RPMI7951 (cell line): ENCODE data around the gene SAC3D1. TPM values are rescaled to one million over a fixed set of nuclear protein-coding genes. Genes with fewer than 3 reads are reported as not detected.

Experiments used
- DNase-seq: peaks from one replicate; pipeline ENCODE4 v3.0.0-alpha.2; 2012; ENCODE audit warnings: low read depth
- total RNA-seq: library from RNA; depleted of rRNA; stranded (reverse); fragments of >200 nt; shearing (Covaris generic); gene quantifications from 2 replicates; pipeline ENCODE4 v1.2.3, GENCODE V29; 2014; rRNA removed

SAC3D1 gene
- total RNA-seq, 1 experiment from 2014 or later = 18.9 TPM

- no peak for DNase-seq
Observed at GRCh38 chr11:65087827-65088226, 46.8 kb downstream of the SAC3D1 start.

- no peak for DNase-seq
Observed at GRCh38 chr11:65089621-65090020, 48.6 kb downstream of the SAC3D1 start.

DNA sequence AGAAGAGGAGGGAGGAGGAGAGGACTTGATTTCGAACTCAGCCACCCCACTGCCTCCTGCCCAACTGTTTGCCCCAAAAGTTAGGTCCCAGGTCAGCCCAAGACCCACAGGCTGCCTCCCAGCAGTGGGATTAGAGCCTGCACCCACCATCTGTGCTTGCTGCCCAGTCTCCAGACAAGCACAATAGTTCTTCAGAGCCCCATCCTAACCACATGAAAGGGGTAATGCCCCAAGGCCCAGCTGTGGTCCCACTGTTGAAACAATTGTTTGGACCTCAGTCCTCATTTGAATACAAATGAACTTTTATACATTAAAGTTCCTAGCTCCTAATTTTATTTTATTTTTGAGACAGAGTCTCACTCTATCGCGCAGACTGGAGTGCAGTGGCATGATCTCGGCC is 49.6 kb downstream of the SAC3D1 start:
- no peak for DNase-seq

Other genes starting within 250 kb of the SAC3D1 start
- gene MAP4K2, start 238.0 kb upstream of the SAC3D1 start, total RNA-seq = 13.9 and 16.1 TPM in 2 replicates
- gene MEN1, start 230.7 kb upstream of the SAC3D1 start, total RNA-seq = 11.7 and 14.8 TPM in 2 replicates
- gene CDC42BPG, start 196.6 kb upstream of the SAC3D1 start, total RNA-seq = 0.20 TPM in 1 of 2 replicates, not detected in the other
- 82.1 and 92.3 TPM in 2 replicates for gene EHD1, start 162.6 kb upstream of the SAC3D1 start, total RNA-seq
- 6.6 and 7.2 TPM in 2 replicates for gene ATG2A, start 124.0 kb upstream of the SAC3D1 start, total RNA-seq
- gene PPP2R5B, start 116.5 kb upstream of the SAC3D1 start, total RNA-seq = 12.5 and 17.8 TPM in 2 replicates
- gene GPHA2, start 105.3 kb upstream of the SAC3D1 start, total RNA-seq = not detected in 2 replicates
- gene MAJIN, start 69.1 kb upstream of the SAC3D1 start, total RNA-seq = not detected in 2 replicates
- 0.59 and 0.84 TPM in 2 replicates for gene BATF2, start 44.2 kb upstream of the SAC3D1 start, total RNA-seq
- 166 and 176 TPM in 2 replicates for gene ARL2, start 27.1 kb upstream of the SAC3D1 start, total RNA-seq
- 25.8 and 27.0 TPM in 2 replicates for gene SNX15, start 13.8 kb upstream of the SAC3D1 start, total RNA-seq
- gene NAALADL1, start 17.3 kb downstream of the SAC3D1 start, total RNA-seq = not detected in 2 replicates
- gene CDCA5, start 42.8 kb downstream of the SAC3D1 start, total RNA-seq = 41.7 and 45.7 TPM in 2 replicates
- 58.3 and 65.6 TPM in 2 replicates for gene ZFPL1, start 43.0 kb downstream of the SAC3D1 start, total RNA-seq
- 48.7 and 108 TPM in 2 replicates for gene VPS51, start 55.0 kb downstream of the SAC3D1 start, total RNA-seq
- 5.0 and 6.0 TPM in 2 replicates for gene TM7SF2, start 70.7 kb downstream of the SAC3D1 start, total RNA-seq
- 7.6 and 10.2 TPM in 2 replicates for gene ZNHIT2, start 76.5 kb downstream of the SAC3D1 start, total RNA-seq
- 366 and 448 TPM in 2 replicates for gene FAU, start 80.9 kb downstream of the SAC3D1 start, total RNA-seq
- gene MRPL49, start 81.1 kb downstream of the SAC3D1 start, total RNA-seq = 50.6 and 69.5 TPM in 2 replicates
- gene SYVN1, start 93.3 kb downstream of the SAC3D1 start, total RNA-seq = 15.6 and 29.2 TPM in 2 replicates
- not detected in 2 replicates for gene SPDYC, start 129.0 kb downstream of the SAC3D1 start, total RNA-seq
- 195 and 272 TPM in 2 replicates for gene CAPN1, start 140.7 kb downstream of the SAC3D1 start, total RNA-seq
- 28.1 and 43.7 TPM in 2 replicates for gene POLA2, start 220.8 kb downstream of the SAC3D1 start, total RNA-seq